ENCODE measurements around the gene DENND6A.
"Not testable (repeated sequence)": the region's sequence is repeated elsewhere in the genome, so short reads cannot be mapped to it uniquely, and the experiment has no call there.

DENND6A gene

DNA sequence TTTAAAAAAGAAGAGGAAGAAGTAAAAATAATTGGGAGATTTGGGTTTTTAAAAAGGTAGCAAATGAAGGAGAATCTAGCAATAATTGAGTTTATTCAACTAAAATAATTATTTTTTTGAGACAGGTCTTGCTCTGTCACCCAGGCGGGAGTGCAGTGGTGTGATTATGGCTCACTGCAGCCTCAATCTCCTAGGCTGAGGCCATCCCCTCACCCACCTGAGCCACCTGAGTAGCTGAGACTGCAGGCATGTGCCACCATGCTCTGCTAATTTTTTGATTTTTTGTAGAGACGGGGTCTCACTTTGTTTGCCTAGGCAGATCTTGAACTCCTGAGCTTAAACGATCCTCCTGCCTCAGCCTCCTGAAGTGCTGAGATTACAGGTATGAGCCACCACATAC lies 68.1 kb downstream of the DENND6A start:
- DNase-seq, result no peak

- DNase-seq, result no peak
Observed at GRCh38 chr3:57622362-57622761, 70.5 kb downstream of the DENND6A start.

- DNase-seq, result no peak
Observed at GRCh38 chr3:57617739-57618138, 75.1 kb downstream of the DENND6A start.

- no peak for DNase-seq
Observed at GRCh38 chr3:57616233-57616632, 76.6 kb downstream of the DENND6A start.

DNA sequence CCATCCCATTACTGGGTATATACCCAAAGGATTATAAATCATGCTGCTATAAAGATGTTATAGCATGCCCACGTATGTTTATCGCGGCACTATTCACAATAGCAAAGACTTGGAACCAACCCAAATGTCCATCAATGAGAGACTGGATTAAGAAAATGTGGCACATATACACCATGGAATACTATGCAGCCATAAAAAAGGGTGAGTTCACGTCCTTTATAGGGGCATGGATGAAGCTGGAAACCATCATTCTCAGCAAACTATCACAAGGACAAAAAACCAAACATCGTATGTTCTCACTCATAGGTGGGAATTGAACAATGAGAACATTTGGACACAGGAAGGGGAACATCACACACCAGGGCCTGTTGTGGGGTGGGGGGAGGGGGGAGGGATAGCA lies 81.0 kb downstream of the DENND6A start:
- not testable (repeated sequence) for DNase-seq

DNA sequence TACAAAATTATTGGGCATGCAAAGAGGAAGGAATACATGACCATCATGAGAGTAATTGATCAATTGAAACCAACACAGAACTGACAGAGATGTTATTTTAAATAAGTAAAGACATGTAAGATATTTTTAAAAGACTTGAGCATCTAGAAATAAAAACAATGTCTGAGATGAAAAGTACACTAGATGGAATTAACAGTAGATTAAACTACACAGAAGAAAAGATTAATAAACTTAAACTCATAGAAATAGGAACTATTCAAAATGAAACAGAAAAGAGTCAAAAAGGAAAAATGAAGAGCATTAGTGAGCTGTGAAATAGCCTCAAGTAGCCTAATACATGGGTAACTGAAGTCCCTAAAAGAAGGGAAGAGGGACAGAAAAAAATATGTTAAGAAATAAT lies 87.2 kb downstream of the DENND6A start:
- no peak for DNase-seq

DNA sequence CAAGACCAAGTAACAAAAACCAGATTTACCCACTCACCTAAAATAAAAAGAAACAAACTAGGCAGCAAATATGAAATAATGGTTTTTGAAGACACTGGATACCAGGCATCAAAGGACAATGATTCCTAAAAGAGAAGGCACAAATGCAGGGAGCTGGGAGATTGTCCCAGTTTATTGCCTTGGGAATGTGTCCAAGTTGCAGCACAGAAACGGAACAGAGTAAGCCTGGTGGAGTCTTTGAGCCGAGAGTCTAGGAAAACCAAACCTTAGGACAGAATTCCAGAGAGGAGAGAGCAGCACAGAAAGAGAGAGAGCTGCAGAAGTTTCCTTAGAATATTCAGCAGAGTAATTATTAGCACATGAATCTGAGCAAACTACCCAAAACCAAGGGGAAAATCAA lies 87.9 kb downstream of the DENND6A start:
- DNase-seq, result no peak

DNA sequence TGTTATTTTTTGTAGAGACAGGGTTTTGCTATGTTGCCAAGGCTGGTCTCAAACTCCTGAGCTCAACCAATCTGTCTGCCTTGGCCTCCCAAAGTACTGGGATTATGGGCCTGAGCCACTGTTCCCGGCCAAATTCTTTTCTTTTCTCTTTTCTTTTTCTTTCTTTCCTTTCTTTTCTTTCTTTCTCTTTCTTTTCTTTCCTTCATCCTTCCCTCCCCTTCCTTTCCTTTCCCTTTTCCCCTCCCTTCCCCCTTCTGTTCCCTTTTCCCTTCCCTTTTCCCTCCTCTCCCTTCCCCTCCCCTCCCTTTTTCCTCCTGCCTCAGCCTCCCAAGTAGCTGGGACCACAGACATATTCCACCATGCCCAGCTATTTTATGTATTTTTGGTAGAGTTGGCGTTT lies 92.7 kb downstream of the DENND6A start:
- no peak for DNase-seq

DNA sequence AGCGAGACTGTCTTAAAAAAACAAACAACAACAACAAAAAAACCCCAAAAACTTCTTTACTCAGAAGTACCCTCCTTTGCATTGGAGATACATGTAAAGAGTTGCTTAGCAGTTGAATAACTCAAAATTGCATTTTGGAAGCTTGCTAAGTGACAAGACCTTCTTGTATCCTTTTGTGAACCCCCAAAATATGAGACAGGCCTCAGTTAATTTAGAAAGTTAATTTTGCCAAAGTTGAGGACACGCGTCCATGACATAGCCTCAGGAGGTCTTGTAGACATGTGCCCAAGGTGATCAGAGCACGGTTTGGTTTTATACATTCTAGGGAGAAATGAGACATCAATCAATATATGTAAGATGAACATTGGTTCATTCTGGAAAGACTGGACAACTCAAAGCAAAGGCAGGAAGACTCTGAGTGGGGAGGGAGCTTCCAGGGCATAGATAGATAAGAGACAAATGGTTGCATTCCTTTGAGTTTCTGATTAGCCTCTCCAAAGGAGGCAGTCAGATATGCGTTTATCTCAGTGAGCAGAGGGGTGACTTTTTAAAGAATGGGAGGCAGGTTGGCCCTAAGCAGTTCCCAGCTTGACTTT lies 94.0 kb downstream of the DENND6A start:
- peak; percentile 86 for DNase-seq

DNA sequence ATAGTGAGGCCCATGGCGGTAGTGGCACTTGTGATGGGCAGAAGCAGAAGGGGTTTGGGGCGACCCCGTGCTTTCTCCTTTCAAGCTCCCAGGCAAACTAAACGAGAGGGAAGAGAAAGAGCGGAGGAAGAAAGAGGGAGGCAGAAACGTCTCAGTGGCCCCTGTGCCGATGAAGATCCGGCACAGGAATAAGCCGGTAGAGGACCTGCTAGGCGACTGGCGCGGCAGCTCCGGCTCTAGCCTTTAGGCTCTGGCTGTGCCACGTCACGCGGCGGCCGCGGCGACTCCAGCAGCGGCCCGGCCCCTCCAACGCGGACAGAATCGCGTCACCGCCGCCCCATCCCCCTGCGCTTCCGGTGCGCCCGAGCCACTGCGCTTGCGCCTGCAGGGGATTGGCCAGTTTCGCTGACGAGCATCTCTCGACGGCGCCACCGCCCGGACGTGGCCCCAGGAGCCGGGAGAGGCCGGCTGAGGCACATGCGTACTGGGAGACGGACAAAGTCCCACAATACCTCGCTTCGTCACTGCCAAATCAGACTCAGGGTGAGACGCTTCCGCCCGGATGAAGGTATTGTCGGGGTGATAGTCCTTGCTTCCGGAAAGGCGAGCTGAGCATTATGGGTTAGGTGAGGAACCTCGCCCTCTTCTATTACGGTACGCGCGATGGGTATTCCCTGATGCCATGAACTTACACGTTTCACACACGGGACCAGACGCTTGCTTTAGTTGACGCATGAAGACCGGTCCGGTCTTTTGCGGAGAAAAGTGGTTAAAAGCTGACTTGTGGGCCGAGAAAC lies 95.6 kb downstream of the DENND6A start, which contains the start of gene ARF4:
TSS of gene ARF4 (minus strand) at position 218 of the 797 bp plus-strand sequence. CDS start at position 14, 204 bp downstream.
- DNase-seq, result peak; percentile 100

DNA sequence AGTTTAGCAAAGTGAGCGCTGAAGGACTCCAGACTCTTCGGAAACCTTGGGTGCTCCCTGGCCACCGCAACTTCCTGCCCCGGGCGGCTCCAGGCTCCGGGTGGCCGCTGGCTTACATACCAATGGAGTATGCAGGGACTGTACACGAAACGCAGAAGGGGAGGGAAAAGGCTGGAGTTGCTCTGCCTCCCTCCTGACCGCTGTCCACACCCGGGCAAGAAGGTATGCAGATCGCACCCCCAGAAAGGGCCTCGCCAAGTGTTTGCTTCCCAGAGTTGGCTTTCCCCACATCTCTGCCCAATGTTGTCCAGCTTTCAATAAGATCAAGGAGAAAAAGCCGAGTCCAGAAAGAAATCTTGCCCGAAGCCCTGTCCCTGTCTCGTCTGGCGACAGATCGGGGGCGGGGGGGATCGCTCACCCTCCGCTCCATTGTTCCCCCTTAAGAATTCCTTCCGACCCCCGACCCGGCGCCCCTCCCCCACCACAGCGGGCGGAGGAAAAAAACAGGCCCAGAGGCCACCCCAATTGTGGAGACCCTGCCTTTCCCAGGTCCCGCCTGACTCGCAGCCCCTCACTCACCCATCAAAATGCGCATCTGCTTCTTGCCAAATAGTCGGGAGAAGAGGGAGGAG lies 96.3 kb downstream of the DENND6A start:
- peak; percentile 89 for DNase-seq

DNA sequence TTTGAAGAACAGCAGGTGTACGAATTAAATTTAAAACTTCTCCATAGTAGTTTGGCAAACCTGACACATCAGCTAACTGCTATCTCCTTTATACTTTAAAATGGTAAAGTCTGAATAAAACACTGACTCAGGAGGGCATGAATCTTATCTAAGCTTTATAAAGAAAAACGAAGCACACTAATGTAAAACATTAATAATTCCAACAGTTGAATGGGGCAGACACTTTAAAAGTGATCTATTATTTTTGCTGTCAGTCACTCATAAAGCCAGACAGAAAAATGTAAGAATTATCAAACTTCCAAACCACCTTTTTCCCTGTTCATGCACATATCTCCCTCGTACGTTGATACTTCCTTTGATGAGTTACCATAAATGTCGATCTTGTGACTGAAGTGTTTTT lies 98.3 kb downstream of the DENND6A start:
- DNase-seq, result no peak

DNA sequence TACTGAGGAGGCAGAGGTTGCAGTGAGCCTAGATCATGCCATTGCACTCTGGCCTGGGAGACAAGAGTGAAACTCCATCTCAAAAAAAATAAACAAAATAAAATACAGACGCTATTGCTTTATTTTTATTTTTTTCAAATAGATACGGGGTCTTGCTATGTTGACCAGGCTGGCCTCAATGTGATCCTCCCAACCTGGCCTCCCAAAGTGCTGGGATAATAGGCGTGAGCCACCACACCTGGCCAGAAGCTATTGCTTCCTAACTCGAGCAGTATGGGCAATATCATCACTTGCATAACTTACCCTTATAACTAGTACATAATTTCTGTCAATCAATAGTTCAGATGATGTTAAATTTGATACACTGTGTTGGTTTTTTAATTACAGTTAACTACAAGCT lies 98.7 kb downstream of the DENND6A start:
- DNase-seq, result no peak

DNA sequence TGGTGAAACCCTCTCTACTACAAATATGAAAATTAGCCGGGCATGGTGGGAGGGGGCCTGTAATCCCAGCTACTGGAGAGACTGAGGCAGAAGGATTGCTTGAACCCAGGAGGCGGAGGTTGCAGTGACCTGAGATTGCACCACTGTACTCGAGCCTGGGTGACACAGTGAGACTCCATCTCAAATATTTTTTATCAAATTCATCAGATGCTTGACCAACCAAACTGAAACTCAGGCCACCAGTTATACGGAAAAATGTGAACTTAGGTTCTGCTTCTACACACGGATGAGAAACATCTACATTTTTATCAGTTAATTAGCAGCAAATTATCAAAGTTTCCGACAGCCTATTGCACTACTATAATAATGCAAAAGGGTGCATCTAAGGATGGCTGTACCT lies 100.6 kb downstream of the DENND6A start:
- no peak for DNase-seq

- peak; percentile 69 for DNase-seq
Observed at GRCh38 chr3:57587905-57588304, 105.0 kb downstream of the DENND6A start.

GRCh38 chr3:57586778-57587177 lies 106.1 kb downstream of the DENND6A start:
- DNase-seq, result no peak

DNA sequence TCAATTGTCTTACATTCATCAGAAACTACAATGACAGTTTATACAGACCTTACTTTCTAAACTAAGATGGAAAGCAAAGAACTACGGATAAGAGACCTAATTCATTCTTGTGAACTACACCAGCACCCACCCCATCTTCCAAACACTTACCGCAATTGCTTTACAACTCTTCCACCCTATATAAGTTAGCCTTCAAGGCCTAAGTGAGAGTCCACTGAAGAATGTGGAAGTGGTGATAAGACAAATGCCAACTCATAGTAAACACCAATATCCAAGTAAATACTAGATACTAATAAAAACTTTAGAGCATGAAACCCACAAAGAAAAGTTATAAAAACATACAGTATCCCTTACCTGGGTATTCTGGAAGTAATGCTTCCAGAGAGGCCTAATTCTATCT lies 109.3 kb downstream of the DENND6A start:
- peak; percentile 41 for DNase-seq

GRCh38 chr3:57582474-57583168 lies 110.3 kb downstream of the DENND6A start:
- peak; percentile 58 for DNase-seq

- no peak for DNase-seq
Observed at GRCh38 chr3:57577801-57578200, 115.1 kb downstream of the DENND6A start.

DNA sequence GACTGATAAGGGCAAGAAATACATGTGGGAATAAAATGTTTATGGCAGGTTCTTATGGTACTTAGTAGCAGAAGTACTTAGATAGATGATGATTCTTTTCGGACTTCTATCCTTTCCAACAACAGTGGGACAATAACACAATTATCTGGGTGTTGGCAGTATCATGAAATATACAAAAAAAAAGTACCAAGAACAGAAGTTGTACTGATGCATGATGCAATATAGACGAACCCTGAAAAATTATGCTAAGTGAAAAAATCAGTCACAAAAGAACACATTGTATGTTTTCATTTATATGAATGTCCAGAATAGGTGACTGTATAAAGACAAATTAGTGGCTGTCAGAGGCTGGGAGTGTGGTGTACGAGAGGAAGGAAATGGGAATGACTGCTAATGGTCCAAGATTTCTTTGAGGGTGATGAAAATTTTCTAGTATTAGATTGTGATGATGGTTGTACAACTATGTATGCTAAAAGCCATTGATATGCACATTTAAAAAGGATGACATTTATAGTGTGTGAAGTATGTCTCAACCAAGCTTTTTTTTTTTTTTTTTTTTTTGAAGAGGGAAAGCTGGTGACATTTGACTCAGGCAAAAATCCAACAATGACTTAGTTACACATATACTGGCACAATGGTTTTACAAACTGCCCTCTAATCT lies 116.8 kb downstream of the DENND6A start:
- no peak for DNase-seq

All from hematopoietic multipotent progenitor cell treated with erythropoietin and hydrocortisone succinate and interleukin-3 and kit ligand, for 4 days (in vitro differentiated cells).